DOHH2 (cell line): ENCODE data around the gene KCNMA1.

Experiments
- CTCF ChIP-seq: fragments of 200-600 bp; sonication (generic); IDR thresholded peaks from one replicate; pipeline ENCODE4 v1.5.1; 2014; ENCODE audit warnings: antibody characterized with exemption, mild to moderate bottlenecking, low read depth, low read length; ENCODE audit not compliant: poor library complexity, severe bottlenecking
- EZH2phosphoT487 ChIP-seq: fragments of 200-600 bp; sonication (generic); IDR thresholded peaks from 2 replicates; pipeline ENCODE4 v1.6.1; 2017; ENCODE audit warnings: borderline replicate concordance, mild to moderate bottlenecking, antibody characterized with exemption, low read length, moderate library complexity, mixed read lengths

- TF ChIP-seq CTCF: no peak
- TF ChIP-seq EZH2phosphoT487: no peak
Observed at GRCh38 chr10:76868098-76868977, 769.3 kb downstream of the KCNMA1 start.
